MCF 10A (cell line): ENCODE measurements around the gene BLTP3A. TPM values are rescaled to one million over a fixed set of nuclear protein-coding genes. Genes with fewer than 3 reads are reported as not detected.
"Not testable (repeated sequence)": the region's sequence is repeated elsewhere in the genome, so short reads cannot be mapped to it uniquely, and the experiment has no call there.

ENCODE experiments used
- BruUV-seq: library from RNA; stranded (reverse); fragments of 400-500 nt; replicated peaks from 2 replicates; lab custom pipeline; 2021; lab: Mats Ljungman, UMichigan
- CTCF ChIA-PET: fragments of 300-600 bp; sonication (Branson Sonifier 250); formaldehyde crosslinking; extraction: SDS; loops from one replicate; lab custom pipeline; 2021; ENCODE audit warnings: antibody characterized with exemption, inconsistent platforms; lab: Yijun Ruan, JAX
- POLR2A ChIA-PET: fragments of 300-600, 350-650 bp; sonication (Branson Sonifier 250); formaldehyde crosslinking; extraction: SDS; loops from one replicate; lab custom pipeline; 2020; ENCODE audit warnings: antibody characterized with exemption, inconsistent platforms; lab: Yijun Ruan, JAX
- DNase-seq: peaks from one replicate; pipeline ENCODE4 v3.0.0-alpha.2; 2018; ENCODE audit not compliant: unreplicated experiment
- H3K27ac Mint-ChIP-seq: one replicate; pipeline ENCODE4 v1.8.0; 2022; ENCODE audit warnings: mild to moderate bottlenecking, low read depth, mixed read lengths; ENCODE audit not compliant: unreplicated experiment
- H3K27me3 Mint-ChIP-seq: one replicate; pipeline ENCODE4 v1.8.0; 2022; ENCODE audit warnings: mixed read lengths; ENCODE audit not compliant: insufficient read depth, unreplicated experiment
- H3K36me3 Mint-ChIP-seq: one replicate; pipeline ENCODE4 v1.8.0; 2022; ENCODE audit warnings: mild to moderate bottlenecking, moderate library complexity, mixed read lengths; ENCODE audit not compliant: insufficient read depth, unreplicated experiment
- H3K4me1 Mint-ChIP-seq: one replicate; pipeline ENCODE4 v1.8.0; 2022; ENCODE audit warnings: mixed read lengths; ENCODE audit not compliant: insufficient read depth, unreplicated experiment
- H3K4me3 Mint-ChIP-seq: one replicate; pipeline ENCODE4 v1.8.0; 2022; ENCODE audit warnings: mild to moderate bottlenecking, moderate library complexity, mixed read lengths; ENCODE audit not compliant: unreplicated experiment
- H3K9me3 Mint-ChIP-seq: one replicate; pipeline ENCODE4 v1.8.0; 2022; ENCODE audit warnings: mixed read lengths; ENCODE audit not compliant: unreplicated experiment
- intact Hi-C: fragments of 100-400 bp; cut with micrococcal nuclease; formaldehyde crosslinking; loops from 2 replicates; pipeline ENCODE4 v1.14.1; 2022
- total RNA-seq: library from RNA; stranded (reverse); gene quantifications from 2 replicates; pipeline ENCODE4 v1.2.3, GENCODE V29; 2022
- TF ChIP-seq, protein P1 (sequence below): fragments of 200-600 bp; IDR thresholded peaks from one replicate; pipeline ENCODE4 v1.8.0; 2022; ENCODE audit warnings: antibody characterized with exemption, mild to moderate bottlenecking; ENCODE audit not compliant: unreplicated experiment

Gene BLTP3A
- total RNA-seq, 1 experiment from 2014 or later = 25.4 TPM

GRCh38 chr6:34774967-34775366 lies 16.9 kb upstream of the BLTP3A start:
- TF ChIP-seq, protein P1, sequence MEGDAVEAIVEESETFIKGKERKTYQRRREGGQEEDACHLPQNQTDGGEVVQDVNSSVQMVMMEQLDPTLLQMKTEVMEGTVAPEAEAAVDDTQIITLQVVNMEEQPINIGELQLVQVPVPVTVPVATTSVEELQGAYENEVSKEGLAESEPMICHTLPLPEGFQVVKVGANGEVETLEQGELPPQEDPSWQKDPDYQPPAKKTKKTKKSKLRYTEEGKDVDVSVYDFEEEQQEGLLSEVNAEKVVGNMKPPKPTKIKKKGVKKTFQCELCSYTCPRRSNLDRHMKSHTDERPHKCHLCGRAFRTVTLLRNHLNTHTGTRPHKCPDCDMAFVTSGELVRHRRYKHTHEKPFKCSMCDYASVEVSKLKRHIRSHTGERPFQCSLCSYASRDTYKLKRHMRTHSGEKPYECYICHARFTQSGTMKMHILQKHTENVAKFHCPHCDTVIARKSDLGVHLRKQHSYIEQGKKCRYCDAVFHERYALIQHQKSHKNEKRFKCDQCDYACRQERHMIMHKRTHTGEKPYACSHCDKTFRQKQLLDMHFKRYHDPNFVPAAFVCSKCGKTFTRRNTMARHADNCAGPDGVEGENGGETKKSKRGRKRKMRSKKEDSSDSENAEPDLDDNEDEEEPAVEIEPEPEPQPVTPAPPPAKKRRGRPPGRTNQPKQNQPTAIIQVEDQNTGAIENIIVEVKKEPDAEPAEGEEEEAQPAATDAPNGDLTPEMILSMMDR = no peak
- H3K9me3 Mint-ChIP-seq = no peaks in the 10 kb centered on the region
- DNase-seq = no peak
- no peak overlapping the region for H3K4me3 Mint-ChIP-seq
- no peak overlapping the region for H3K27ac Mint-ChIP-seq
- no TSS peak for BruUV-seq
- intact Hi-C loops = no loop called here
- H3K27me3 Mint-ChIP-seq = no peaks in the 10 kb centered on the region
- ChIA-PET CTCF (no interaction called here), POLR2A (interaction anchor here (0.7 to 3.3 kb wide), 2 partner anchors 10 to 16 kb away, joined by 3 to 15 read pairs; partner anchors contain the start of gene BLTP3A)
- no peaks in the 10 kb centered on the region for H3K4me1 Mint-ChIP-seq
- H3K36me3 Mint-ChIP-seq = peaks cover 71% of the 10 kb centered on the region

DNA sequence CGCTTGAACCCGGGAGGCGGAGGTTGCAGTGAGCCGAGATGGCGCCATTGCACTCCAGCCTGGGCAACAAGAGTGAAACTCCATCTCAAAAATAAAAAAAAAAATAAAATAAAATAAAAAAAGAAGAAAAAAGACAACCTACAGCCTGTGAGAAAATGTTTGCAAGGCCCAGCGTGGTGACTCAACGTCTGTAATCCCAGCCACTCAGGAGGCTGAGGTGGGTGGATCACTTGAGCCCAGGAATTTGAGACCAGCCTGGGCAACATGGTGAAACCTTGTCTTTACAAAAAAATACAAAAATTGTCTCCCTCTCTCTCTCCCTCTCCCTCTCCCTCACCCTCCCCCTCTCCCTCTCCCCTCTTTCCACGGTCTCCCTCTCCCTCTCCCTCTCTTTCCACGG lies 6.5 kb upstream of the BLTP3A start:
- CTCF ChIA-PET, H3K36me3 Mint-ChIP-seq, intact Hi-C loops, H3K4me3 Mint-ChIP-seq, H3K4me1 Mint-ChIP-seq, H3K27ac Mint-ChIP-seq, DNase-seq, H3K27me3 Mint-ChIP-seq, BruUV-seq, H3K9me3 Mint-ChIP-seq: not testable (repeated sequence)
- POLR2A ChIA-PET = interaction anchor here (1.0 kb wide), 1 partner anchor 11 kb away, joined by 3 read pairs; no protein-coding TSS in a partner anchor

- H3K4me1 Mint-ChIP-seq, H3K9me3 Mint-ChIP-seq, H3K4me3 Mint-ChIP-seq, BruUV-seq, intact Hi-C loops, H3K27me3 Mint-ChIP-seq, H3K27ac Mint-ChIP-seq, DNase-seq, H3K36me3 Mint-ChIP-seq, POLR2A ChIA-PET: not testable (repeated sequence)
- CTCF ChIA-PET = interaction anchor here (0.6 kb wide), 1 partner anchor 103 kb away, joined by 3 read pairs; no protein-coding TSS in a partner anchor
These were observed 4.7 kb upstream of the BLTP3A start for GRCh38 chr6:34787152-34787551.

GRCh38 chr6:34788111-34788510 lies 3.8 kb upstream of the BLTP3A start:
- Mint-ChIP-seq H3K9me3 (no peaks in the 10 kb centered on the region), H3K36me3 (peaks cover 7% of the 10 kb centered on the region), H3K4me1 (peaks cover 6% of the 10 kb centered on the region), H3K4me3 (no peak overlapping the region), H3K27me3 (no peaks in the 10 kb centered on the region), H3K27ac (no peak overlapping the region)
- intact Hi-C loops = no loop called here
- ChIA-PET POLR2A (no interaction called here), CTCF (no interaction called here)
- DNase-seq = no peak
- no TSS peak for BruUV-seq
- TF ChIP-seq, protein P1 = no peak

DNA sequence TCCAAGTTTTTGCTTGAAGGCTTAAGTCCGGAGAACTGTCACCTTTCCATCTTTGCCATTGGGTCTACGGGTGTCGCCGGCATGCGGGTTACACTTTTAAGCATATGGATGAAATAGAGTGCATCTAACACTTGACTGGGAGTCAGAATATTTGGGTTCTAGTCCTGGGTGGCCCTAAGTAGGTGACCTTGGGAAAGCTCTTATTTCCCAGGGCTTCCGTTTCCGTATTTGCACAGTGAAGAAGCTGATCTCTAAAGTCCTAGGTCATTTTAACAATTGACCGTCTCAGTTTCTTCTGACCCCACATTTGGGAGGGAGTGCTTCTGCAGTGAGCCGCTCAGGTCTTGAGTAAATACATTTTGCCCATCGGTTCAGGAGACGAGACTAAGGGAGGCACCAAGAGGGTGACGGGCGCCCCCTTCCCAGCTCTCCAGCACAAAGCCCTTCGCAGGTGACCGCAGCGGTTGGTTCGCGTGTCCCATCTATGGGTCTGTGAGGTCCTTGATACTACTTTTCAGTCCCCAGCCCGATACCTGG lies 651 bp upstream of the BLTP3A start:
- peak overlapping the region; percentile 97 for H3K4me3 Mint-ChIP-seq
- no peaks in the 10 kb centered on the region for H3K9me3 Mint-ChIP-seq
- no peaks in the 10 kb centered on the region for H3K27me3 Mint-ChIP-seq
- ChIA-PET POLR2A (interaction anchor here (0.6 to 4.5 kb wide), 26 partner anchors 8 to 438 kb away, joined by 3 to 87 read pairs (median 5); partner anchors contain the start of genes ANKS1A, ILRUN, SNRPC and TAF11), CTCF (interaction anchor here (0.6 to 1.6 kb wide), 12 partner anchors 9 to 429 kb away, joined by 3 to 6 read pairs (median 4); no protein-coding TSS in a partner anchor)
- H3K27ac Mint-ChIP-seq = peak overlapping the region; percentile 99
- peaks cover 14% of the 10 kb centered on the region for H3K36me3 Mint-ChIP-seq
- peaks cover 14% of the 10 kb centered on the region for H3K4me1 Mint-ChIP-seq
- BruUV-seq = no TSS peak
- peak; percentile 48 for DNase-seq
- intact Hi-C loops = loop anchor here (5.0 kb wide), 1 partner anchor 96 kb away; the partner anchor contains the start of genes ANKS1A and TAF11
- TF ChIP-seq, protein P1 = no peak
